Measurements from ENCODE around the gene PHTF1.

Gene PHTF1

DNA sequence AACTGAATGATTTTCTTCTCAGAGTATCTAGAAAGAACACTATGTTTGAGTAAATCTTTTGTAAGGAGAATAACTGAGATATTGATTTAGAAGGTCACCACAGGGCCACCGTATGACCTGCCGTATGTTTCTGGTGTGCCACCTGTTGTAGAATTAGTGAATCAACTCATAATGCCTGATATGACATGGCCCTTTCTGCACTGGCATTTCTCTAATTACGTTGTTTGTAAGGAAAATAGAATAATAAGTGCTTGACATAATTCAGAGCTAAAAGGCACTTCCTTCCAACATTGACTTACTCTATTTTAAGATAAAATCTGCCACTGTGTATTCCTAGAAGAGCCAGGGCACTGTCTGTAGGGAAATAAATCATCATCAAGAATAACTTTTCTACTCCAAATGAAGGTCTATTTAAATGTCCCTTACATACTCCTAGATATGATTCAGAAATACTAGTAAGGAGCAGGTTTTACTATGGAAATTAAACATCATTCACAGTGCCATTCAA is 101.7 kb downstream of the PHTF1 start:
- H3K4me1 Mint-ChIP-seq, result no peaks in the 10 kb centered on the region
- H3K27ac Mint-ChIP-seq, result no peak overlapping the region
- H3K36me3 Mint-ChIP-seq, result no peaks in the 10 kb centered on the region
- no peak overlapping the region for H3K4me3 Mint-ChIP-seq
- H3K9me3 Mint-ChIP-seq, result no peaks in the 10 kb centered on the region
- DNase-seq, result no peak
- CTCF ChIA-PET, result no interaction called here
- H3K27me3 Mint-ChIP-seq, result no peaks in the 10 kb centered on the region

DNA sequence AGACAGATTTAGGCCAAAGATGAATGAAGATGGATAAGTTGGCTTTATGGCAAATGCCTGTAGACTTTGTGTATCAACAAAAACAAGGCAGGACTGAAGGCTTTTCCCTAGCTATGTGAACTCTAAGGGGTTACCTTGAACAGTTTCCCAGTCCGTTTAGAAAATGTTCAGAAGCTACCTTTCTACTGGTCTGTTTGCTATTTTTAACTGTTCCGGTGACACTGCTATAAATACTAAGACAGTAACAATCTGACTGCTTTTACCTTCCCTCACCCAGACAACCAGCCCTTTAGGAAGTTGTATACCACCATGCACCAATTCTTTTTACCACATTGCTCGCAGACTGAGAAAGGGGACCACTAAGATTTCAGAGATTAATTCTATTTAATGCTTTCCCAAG is 102.2 kb downstream of the PHTF1 start:
- CTCF ChIA-PET, result no interaction called here
- Mint-ChIP-seq H3K9me3 (no peaks in the 10 kb centered on the region), H3K27me3 (no peaks in the 10 kb centered on the region), H3K36me3 (no peaks in the 10 kb centered on the region), H3K27ac (no peak overlapping the region), H3K4me1 (no peaks in the 10 kb centered on the region), H3K4me3 (no peak overlapping the region)
- no peak for DNase-seq

DNA sequence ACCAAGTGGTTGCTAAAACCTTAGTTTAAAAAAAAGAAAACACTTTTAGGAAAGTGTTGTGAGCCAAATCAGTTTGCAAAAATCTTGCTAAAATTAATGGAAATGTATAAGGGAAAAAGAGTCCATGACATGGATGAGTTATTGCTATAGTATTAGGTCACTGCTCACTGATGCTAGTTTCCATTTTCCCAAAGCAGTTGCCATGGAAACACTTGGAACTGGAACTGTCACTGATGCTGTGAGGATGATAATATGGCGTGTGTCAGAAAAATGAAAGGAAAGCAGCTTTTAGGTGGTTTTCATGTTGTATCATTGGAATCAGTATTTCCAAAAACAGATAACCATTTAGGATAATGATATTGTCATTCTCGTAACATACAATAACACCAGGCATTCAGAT is 104.4 kb downstream of the PHTF1 start:
- no peak overlapping the region for H3K27ac Mint-ChIP-seq
- DNase-seq, result no peak
- H3K36me3 Mint-ChIP-seq, result no peaks in the 10 kb centered on the region
- H3K27me3 Mint-ChIP-seq, result no peaks in the 10 kb centered on the region
- H3K4me3 Mint-ChIP-seq, result no peak overlapping the region
- H3K4me1 Mint-ChIP-seq, result no peaks in the 10 kb centered on the region
- no peaks in the 10 kb centered on the region for H3K9me3 Mint-ChIP-seq
- CTCF ChIA-PET, result no interaction called here

DNA sequence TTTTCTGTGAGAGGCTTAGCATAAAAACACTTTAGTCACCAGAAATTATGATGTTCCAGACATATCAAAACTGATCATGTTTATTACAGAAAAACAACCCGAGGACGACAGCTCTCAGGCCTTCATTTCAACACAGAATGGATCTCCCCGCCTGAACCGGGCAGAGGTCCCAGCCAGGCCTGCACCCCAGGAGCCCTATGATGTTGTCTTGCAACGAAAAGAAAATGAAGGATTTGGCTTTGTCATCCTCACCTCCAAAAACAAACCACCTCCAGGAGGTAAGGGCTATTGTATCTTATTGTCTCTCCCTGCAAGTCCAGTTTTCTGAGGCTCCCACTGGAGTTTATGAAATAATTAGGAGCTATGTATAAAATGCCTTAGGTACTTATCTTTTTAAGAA is 105.5 kb downstream of the PHTF1 start:
- CTCF ChIA-PET, result no interaction called here

DNA sequence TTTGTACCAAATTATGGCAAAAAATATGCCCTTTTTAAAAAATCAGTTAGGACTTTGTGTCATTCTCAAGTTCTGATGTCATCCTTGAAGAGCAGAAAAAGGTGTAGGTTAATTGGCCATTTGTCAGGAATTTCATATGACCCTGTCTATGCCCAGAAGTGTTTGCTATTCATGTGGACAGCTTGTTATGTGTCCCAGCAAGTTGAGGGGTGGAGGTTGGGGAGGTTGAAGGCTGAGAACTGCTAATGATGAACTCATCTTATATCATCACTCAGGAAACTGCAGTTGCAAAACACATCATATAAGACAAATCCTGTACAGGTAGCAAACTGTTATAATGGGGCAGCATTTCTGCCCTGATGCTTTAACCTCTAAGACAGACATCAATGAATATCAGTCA is 106.5 kb downstream of the PHTF1 start:
- Mint-ChIP-seq H3K4me3 (no peak overlapping the region), H3K9me3 (no peaks in the 10 kb centered on the region), H3K27me3 (no peaks in the 10 kb centered on the region), H3K27ac (no peak overlapping the region), H3K36me3 (no peaks in the 10 kb centered on the region), H3K4me1 (no peaks in the 10 kb centered on the region)
- CTCF ChIA-PET, result no interaction called here
- DNase-seq, result no peak

More for the DNA sequence above, 105.5 kb downstream of the PHTF1 start:
- Mint-ChIP-seq H3K36me3 (no peaks in the 10 kb centered on the region), H3K27me3 (no peaks in the 10 kb centered on the region), H3K27ac (no peak overlapping the region), H3K4me1 (no peaks in the 10 kb centered on the region), H3K4me3 (no peak overlapping the region), H3K9me3 (no peaks in the 10 kb centered on the region)
- no peak for DNase-seq

DNA sequence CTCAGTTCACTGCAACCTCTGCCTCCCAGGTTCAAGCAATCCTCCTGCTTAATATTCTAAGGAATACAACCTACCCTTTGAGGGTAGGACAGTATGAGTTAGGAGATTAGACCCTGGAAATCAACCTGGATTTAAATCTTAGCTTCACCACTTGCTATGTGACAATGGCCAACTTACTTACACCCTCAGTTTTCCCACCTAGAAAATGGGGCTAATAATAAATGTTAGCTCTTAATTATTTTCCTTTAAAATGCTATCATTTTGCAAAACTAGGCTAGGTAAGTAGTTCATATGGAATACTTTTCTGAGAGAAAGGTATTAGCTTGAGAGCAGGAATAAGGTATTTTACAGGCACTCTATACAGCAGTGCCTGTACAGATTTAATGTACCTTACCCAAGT is 110.8 kb downstream of the PHTF1 start:
- no peak overlapping the region for H3K4me3 Mint-ChIP-seq
- H3K9me3 Mint-ChIP-seq, result no peaks in the 10 kb centered on the region
- CTCF ChIA-PET, result no interaction called here
- no peaks in the 10 kb centered on the region for H3K36me3 Mint-ChIP-seq
- no peak for DNase-seq
- no peak overlapping the region for H3K27ac Mint-ChIP-seq
- H3K27me3 Mint-ChIP-seq, result no peaks in the 10 kb centered on the region
- H3K4me1 Mint-ChIP-seq, result no peaks in the 10 kb centered on the region

DNA sequence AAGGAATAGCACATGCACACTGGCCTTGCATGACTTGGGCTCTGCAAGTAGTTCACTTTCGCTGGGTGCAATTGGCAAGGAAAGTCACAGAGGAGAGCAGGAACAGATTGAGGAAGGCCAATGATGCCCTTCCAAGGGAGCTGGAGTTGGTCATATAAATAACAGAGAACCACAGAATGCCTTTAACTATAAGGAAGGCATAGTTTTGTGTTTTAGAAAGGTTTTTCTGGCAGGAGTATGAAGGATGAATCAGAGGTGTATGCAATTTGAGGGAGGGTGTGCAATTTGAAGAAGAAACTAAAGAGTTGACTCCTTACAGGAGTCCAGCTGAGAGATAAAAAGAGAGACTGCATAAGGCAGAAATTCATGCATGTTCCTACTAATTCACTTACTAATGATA is 112.1 kb downstream of the PHTF1 start:
- H3K27me3 Mint-ChIP-seq, result no peaks in the 10 kb centered on the region
- CTCF ChIA-PET, result no interaction called here
- no peak overlapping the region for H3K4me3 Mint-ChIP-seq
- H3K9me3 Mint-ChIP-seq, result no peaks in the 10 kb centered on the region
- no peak for DNase-seq
- no peaks in the 10 kb centered on the region for H3K4me1 Mint-ChIP-seq
- H3K36me3 Mint-ChIP-seq, result no peaks in the 10 kb centered on the region
- H3K27ac Mint-ChIP-seq, result no peak overlapping the region
